H1 (cell line): ENCODE measurements around the gene BMAL2. TPM values are rescaled to one million over a fixed set of nuclear protein-coding genes. Genes with fewer than 3 reads are reported as not detected.

Experiments used
- CTCF ChIA-PET: fragments of 300-600 bp; sonication (Branson Sonifier 250); formaldehyde crosslinking; loops from one replicate; lab custom pipeline; 2021; ENCODE audit not compliant: partially characterized antibody; lab: Charles Lee
- POLR2A ChIA-PET: fragments of 300-600 bp; sonication (Branson Sonifier 250); formaldehyde crosslinking; loops from one replicate; lab custom pipeline; 2021; ENCODE audit warnings: inconsistent platforms; ENCODE audit not compliant: partially characterized antibody; lab: Charles Lee
- DNase-seq, 2 experiments: peaks; one replicate each; pipeline versions ENCODE4 v3.0.0 to v3.0.0-alpha.2; 2010 to 2022; ENCODE audit warnings: low spot score in 2 of 2, low read depth in 1 of 2, mixed read lengths in 1 of 2
- FAIRE-seq: peaks from 2 replicates; lab custom pipeline; 2011; peaks lifted over from hg19 to GRCh38; lab: Jason Lieb, UNC
- H2AFZ ChIP-seq: 2 replicates; pipeline ENCODE4 v1.8.1; 2012; ENCODE audit warnings: low read length, inconsistent platforms
- H2AK5ac ChIP-seq: 2 replicates; pipeline ENCODE4 v1.6.1; 2013; ENCODE audit warnings: low read depth, low read length
- H2BK120ac ChIP-seq: replicated peaks from 2 replicates; pipeline ENCODE3; 2013; ENCODE audit warnings: low read depth, low read length, inconsistent platforms
- H2BK12ac ChIP-seq: 2 replicates; pipeline ENCODE4 v1.6.1; 2013; ENCODE audit warnings: low read depth, low read length
- H2BK15ac ChIP-seq: 2 replicates; pipeline ENCODE4 v1.6.1; 2013; ENCODE audit warnings: low read length
- H2BK20ac ChIP-seq: 2 replicates; pipeline ENCODE4 v1.6.1; 2013; ENCODE audit warnings: low read length
- H2BK5ac ChIP-seq: 2 replicates; pipeline ENCODE4 v1.6.1; 2013; ENCODE audit warnings: low read depth, low read length
- H3K14ac ChIP-seq: 2 replicates; pipeline ENCODE4 v1.6.1; 2013; ENCODE audit warnings: inconsistent platforms; ENCODE audit not compliant: insufficient read length
- H3K18ac ChIP-seq: 2 replicates; pipeline ENCODE4 v1.6.1; 2013; ENCODE audit warnings: low read length; ENCODE audit errors: extremely low read depth
- H3K23ac ChIP-seq: 2 replicates; pipeline ENCODE4 v1.6.1; 2013; ENCODE audit warnings: inconsistent platforms; ENCODE audit not compliant: insufficient read length
- H3K23me2 ChIP-seq: 2 replicates; pipeline ENCODE4 v1.6.1; 2013; ENCODE audit warnings: low read depth, low read length
- H3K27ac ChIP-seq: 2 replicates; pipeline ENCODE4 v1.6.1; 2011; ENCODE audit warnings: low read depth, low read length, inconsistent platforms
- H3K27me3 ChIP-seq, 4 experiments: replicated peaks in 1 of 4; 1 replicate in 1 of 4; 2 replicates in 3 of 4; pipeline versions ENCODE4 v1.6.1 to v1.8.1; 2011 to 2013; ENCODE audit warnings: low read length in 3 of 4, mild to moderate bottlenecking in 3 of 4, inconsistent platforms in 2 of 4, mixed read lengths in 2 of 4, moderate library complexity in 1 of 4; ENCODE audit not compliant: control insufficient read depth in 3 of 4, insufficient read depth in 3 of 4; ENCODE audit errors: extremely low read depth in 1 of 4
- H3K36me3 ChIP-seq, 4 experiments: 2 replicates each; pipeline versions ENCODE4 v1.6.1 to v1.8.1; 2011 to 2013; ENCODE audit warnings: mild to moderate bottlenecking in 4 of 4, low read length in 3 of 4, moderate library complexity in 2 of 4, control low read depth in 1 of 4, inconsistent platforms in 1 of 4; ENCODE audit not compliant: insufficient read depth in 4 of 4, control insufficient read depth in 2 of 4
- H3K4ac ChIP-seq: replicated peaks from 2 replicates; pipeline ENCODE3; 2013; ENCODE audit warnings: low read length, low read depth, mixed read lengths, inconsistent platforms; ENCODE audit not compliant: insufficient read length
- H3K4me1 ChIP-seq, 4 experiments: replicated peaks in 1 of 4; 1 replicate in 1 of 4; 2 replicates in 3 of 4; pipeline versions ENCODE4 v1.6.1 to v1.8.1; 2011 to 2013; ENCODE audit warnings: low read length in 3 of 4, inconsistent platforms in 2 of 4, mixed read lengths in 1 of 4; ENCODE audit not compliant: insufficient read depth in 4 of 4, control insufficient read depth in 3 of 4
- H3K4me2 ChIP-seq, 2 experiments: 2 replicates each; pipeline versions ENCODE4 v1.6.1 to v1.8.1; 2011 to 2013; ENCODE audit warnings: low read depth in 2 of 2, low read length in 2 of 2, control low read depth in 1 of 2, inconsistent platforms in 1 of 2, mild to moderate bottlenecking in 1 of 2; ENCODE audit not compliant: insufficient read depth in 1 of 2
- H3K4me3 ChIP-seq, 4 experiments: fragments of 200-600, 300-600 bp in 1 of 4; sonication (generic), shearing (Covaris generic), sonication (Bioruptor Twin) in 1 of 4; 2 replicates each; pipeline versions ENCODE4 v1.5.1 to v1.8.1; 2011 to 2016; ENCODE audit warnings: low read length in 4 of 4, low read depth in 3 of 4, control low read depth in 2 of 4, inconsistent platforms in 2 of 4, mild to moderate bottlenecking in 2 of 4, mixed read lengths in 1 of 4, moderate library complexity in 1 of 4; ENCODE audit not compliant: insufficient read depth in 2 of 4; ENCODE audit errors: extremely low read depth in 1 of 4
- H3K56ac ChIP-seq: replicated peaks from 2 replicates; pipeline ENCODE3; 2013; ENCODE audit warnings: low read depth, mild to moderate bottlenecking, mixed read lengths, low read length, inconsistent platforms; ENCODE audit not compliant: insufficient read length
- H3K79me1 ChIP-seq: 2 replicates; pipeline ENCODE4 v1.6.1; 2013; ENCODE audit warnings: low read depth, low read length, control low read depth
- H3K79me2 ChIP-seq, 2 experiments: 2 replicates each; pipeline versions ENCODE4 v1.6.1 to v1.8.1; 2012 to 2013; ENCODE audit warnings: low read length in 2 of 2, mild to moderate bottlenecking in 2 of 2, inconsistent platforms in 1 of 2; ENCODE audit not compliant: insufficient read depth in 2 of 2, control insufficient read depth in 1 of 2
- H3K9ac ChIP-seq, 4 experiments: replicated peaks in 1 of 4; 1 replicate in 1 of 4; 2 replicates in 3 of 4; pipeline versions ENCODE4 v1.6.1 to v1.8.1; 2011 to 2013; ENCODE audit warnings: low read depth in 3 of 4, low read length in 3 of 4, control low read depth in 2 of 4, mild to moderate bottlenecking in 2 of 4, moderate library complexity in 2 of 4, inconsistent platforms in 1 of 4; ENCODE audit errors: extremely low read depth in 1 of 4
- H3K9me3 ChIP-seq, 2 experiments: 2 replicates each; pipeline versions ENCODE4 v1.6.1 to v1.8.1; 2012 to 2013; ENCODE audit warnings: mild to moderate bottlenecking in 2 of 2, moderate library complexity in 2 of 2, control low read depth in 1 of 2, inconsistent platforms in 1 of 2, low read depth in 1 of 2, low read length in 1 of 2, mixed read lengths in 1 of 2; ENCODE audit not compliant: insufficient read depth in 2 of 2
- H4K20me1 ChIP-seq, 2 experiments: replicated peaks in 1 of 2; 2 replicates each; pipeline versions ENCODE3 to v1.8.1; 2011 to 2013; ENCODE audit warnings: inconsistent platforms in 2 of 2, low read length in 2 of 2, mild to moderate bottlenecking in 1 of 2; ENCODE audit not compliant: insufficient read depth in 2 of 2, control insufficient read depth in 1 of 2
- H4K5ac ChIP-seq: 2 replicates; pipeline ENCODE4 v1.6.1; 2013; ENCODE audit warnings: low read length, low read depth, mixed read lengths, inconsistent platforms; ENCODE audit not compliant: insufficient read length
- H4K8ac ChIP-seq: 2 replicates; pipeline ENCODE4 v1.8.0; 2013; ENCODE audit warnings: mild to moderate bottlenecking, moderate library complexity, low read length, inconsistent platforms; ENCODE audit not compliant: insufficient read depth; ENCODE audit errors: extremely low read depth
- H4K91ac ChIP-seq: replicated peaks from 2 replicates; pipeline ENCODE3; 2013; ENCODE audit warnings: low read length, mixed read lengths, inconsistent platforms; ENCODE audit not compliant: insufficient read length
- WGBS, 2 experiments: shearing (Covaris generic) in 1 of 2; methylation state at CpG; one replicate each; pipeline versions ENCODE4 v1.1.6 to v1.1.7; 2013 to 2015; ENCODE audit warnings: low lambda C conversion rate in 2 of 2, mixed read lengths in 2 of 2, inconsistent platforms in 1 of 2, low coverage in 1 of 2, missing lambda C conversion rate in 1 of 2; ENCODE audit not compliant: insufficient replicate concordance in 2 of 2, insufficient coverage in 1 of 2, insufficient read length in 1 of 2; ENCODE audit errors: extremely low coverage in 1 of 2, missing lambda C conversion rate in 1 of 2; 5-methylcytosine and 5-hydroxymethylcytosine counted together
- polyA plus RNA-seq, 7 experiments: library from polyadenylated mRNA; depleted of rRNA in 3 of 7; stranded (reverse) in 5 of 7; unstranded in 2 of 7; fragments of >200 nt in 5 of 7; fragments of 200-250 nt in 2 of 7; gene quantifications; 1 replicate in 5 of 7; 2 replicates in 1 of 7; 4 replicates in 1 of 7; pipeline versions ENCODE4 v1.2.1 to v1.2.3, GENCODE V29; 2011 to 2013; ENCODE audit warnings: missing spikeins in 2 of 7, mixed read lengths in 2 of 7
- total RNA-seq: library from RNA; stranded (reverse); fragmentation: NEBNext Ultra II Directional; extraction: Animal tissue kit (Norgen Biotek cat#: 25700); gene quantifications from 2 replicates; pipeline ENCODE4 v1.2.1, GENCODE V29; 2021

BMAL2 gene
- total and polyA plus RNA-seq, 2 of the 8 experiments (the other 6 are each of a cell fraction or from before 2014, with no cell fraction given), result 3.2 to 20.6 TPM

DNA sequence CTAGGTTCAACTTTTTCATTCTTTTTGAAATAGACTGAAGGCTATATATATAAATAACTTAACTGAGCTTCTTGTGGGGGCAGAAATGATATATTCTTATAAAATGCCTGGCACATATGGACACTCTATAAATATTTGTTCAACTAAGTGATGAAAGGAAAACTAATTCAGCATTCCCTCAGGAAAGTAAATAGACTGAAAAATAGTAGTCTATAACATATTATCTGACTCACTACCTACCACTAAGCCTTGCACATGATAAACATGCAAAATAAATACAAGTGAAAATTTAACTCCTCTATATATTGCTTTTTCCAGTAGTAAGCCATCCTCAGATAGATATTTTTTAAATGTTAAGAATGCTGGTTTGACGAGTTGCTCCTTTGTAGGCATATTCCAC, 15.7 kb upstream of the BMAL2 start:
- whole genome bisulfite sequencing, 2 experiments, result 88% methylated on average over 1 of the region's 1 CpG; no CpG with 5 or more reads in 1 of the 2 experiments
- Histone ChIP-seq H3K9me3 (no peaks in the 10 kb centered on the region), H3K79me1 (no peaks in the 10 kb centered on the region), H3K4me3 (no peak overlapping the region), H2BK20ac (no peak overlapping the region), H2BK12ac (no peak overlapping the region), H3K14ac (no peak overlapping the region), H3K27ac (no peak overlapping the region), H4K20me1 (no peaks in the 10 kb centered on the region), H3K23me2 (no peaks in the 10 kb centered on the region), H3K23ac (no peak overlapping the region), H2AK5ac (no peak overlapping the region), H4K91ac (no peak overlapping the region), H3K4ac (no peak overlapping the region), H3K18ac (no peak overlapping the region), H3K27me3 (no peaks in the 10 kb centered on the region), H3K79me2 (no peaks in the 10 kb centered on the region), H4K5ac (no peak overlapping the region), H3K56ac (no peak overlapping the region), H2BK15ac (no peak overlapping the region), H3K4me1 (peaks cover 0 to 5% (median 4%) of the 10 kb centered on the region in 4 experiments; a peak in 5 of 7 replicates), H3K4me2 (no peak overlapping the region), H2BK5ac (no peak overlapping the region), H3K36me3 (peaks cover 0 to 35% (median 8%) of the 10 kb centered on the region in 4 experiments; a peak in 5 of 8 replicates), H2BK120ac (no peak overlapping the region), H2AFZ (no peak overlapping the region), H3K9ac (no peak overlapping the region), H4K8ac (no peak overlapping the region)
- no peak for DNase-seq
- CTCF ChIA-PET, result no interaction called here
- POLR2A ChIA-PET, result no interaction called here
- FAIRE-seq, result no peak
